ENCODE measurements around the gene ZNF326.

The ZNF326 gene

GRCh38 chr1:89994805-89995597 is at the start of gene ZNF326:
Gene ZNF326, plus strand, starts transcription at chr1:89995110. Its CDS starts 148 bp downstream, at chr1:89995258.
- in situ Hi-C loops (cut with HindIII; ENCODE audit: low sequenced_read_pairs), result loop anchor here (5.0 kb wide), 1 partner anchor 37 kb away; no protein-coding TSS in a partner anchor

GRCh38 chr1:89945852-89946476 is 48.9 kb upstream of the ZNF326 start:
- in situ Hi-C loops (cut with HindIII; ENCODE audit: low sequenced_read_pairs), result no loop called here

GRCh38 chr1:89946532-89946931 is 48.4 kb upstream of the ZNF326 start:
- in situ Hi-C loops (cut with HindIII; ENCODE audit: low sequenced_read_pairs), result no loop called here

- in situ Hi-C loops (cut with HindIII; ENCODE audit: low sequenced_read_pairs), result no loop called here
Observed at GRCh38 chr1:89948722-89949345, 46.1 kb upstream of the ZNF326 start.

GRCh38 chr1:89949991-89950624 is 44.8 kb upstream of the ZNF326 start:
- in situ Hi-C loops (cut with HindIII; ENCODE audit: low sequenced_read_pairs), result no loop called here

GRCh38 chr1:89950703-89951102 is 44.2 kb upstream of the ZNF326 start:
- in situ Hi-C loops (cut with HindIII; ENCODE audit: low sequenced_read_pairs), result no loop called here

- in situ Hi-C loops (cut with HindIII; ENCODE audit: low sequenced_read_pairs), result no loop called here
Observed at GRCh38 chr1:89951766-89952604, 42.9 kb upstream of the ZNF326 start.

- in situ Hi-C loops (cut with HindIII; ENCODE audit: low sequenced_read_pairs), result no loop called here
Observed at GRCh38 chr1:89952605-89953130, 42.2 kb upstream of the ZNF326 start.

GRCh38 chr1:89953131-89953626 is 41.7 kb upstream of the ZNF326 start:
- in situ Hi-C loops (cut with HindIII; ENCODE audit: low sequenced_read_pairs), result no loop called here

- in situ Hi-C loops (cut with HindIII; ENCODE audit: low sequenced_read_pairs), result no loop called here
Observed at GRCh38 chr1:89953929-89954328, 41.0 kb upstream of the ZNF326 start.

- in situ Hi-C loops (cut with HindIII; ENCODE audit: low sequenced_read_pairs), result no loop called here
Observed at GRCh38 chr1:89954401-89954800, 40.5 kb upstream of the ZNF326 start.

- in situ Hi-C loops (cut with HindIII; ENCODE audit: low sequenced_read_pairs), result no loop called here
Observed at GRCh38 chr1:89955311-89956205, 39.4 kb upstream of the ZNF326 start.

- in situ Hi-C loops (cut with HindIII; ENCODE audit: low sequenced_read_pairs), result no loop called here
Observed at GRCh38 chr1:89957107-89957506, 37.8 kb upstream of the ZNF326 start.

- in situ Hi-C loops (cut with HindIII; ENCODE audit: low sequenced_read_pairs), result no loop called here
Observed at GRCh38 chr1:89958851-89959654, 35.9 kb upstream of the ZNF326 start.

- in situ Hi-C loops (cut with HindIII; ENCODE audit: low sequenced_read_pairs), result no loop called here
Observed at GRCh38 chr1:89959719-89960118, 35.2 kb upstream of the ZNF326 start.

GRCh38 chr1:89962024-89962741 is 32.7 kb upstream of the ZNF326 start:
- in situ Hi-C loops (cut with HindIII; ENCODE audit: low sequenced_read_pairs), result no loop called here

GRCh38 chr1:89962742-89963075 is 32.2 kb upstream of the ZNF326 start:
- in situ Hi-C loops (cut with HindIII; ENCODE audit: low sequenced_read_pairs), result no loop called here

All from endothelial cell of hepatic sinusoid (primary cell).